NT2/D1 (cell line): Measurements from ENCODE around the gene DRGX.

ENCODE experiments used
- DNase-seq: peaks from one replicate; pipeline ENCODE4 v3.0.0-alpha.2; 2011; ENCODE audit warnings: low read depth, low spot score
- H3K27me3 ChIP-seq: 2 replicates; pipeline ENCODE4 v1.6.0; 2011; ENCODE audit warnings: mild to moderate bottlenecking; ENCODE audit not compliant: insufficient read length, insufficient read depth
- H3K36me3 ChIP-seq: 2 replicates; pipeline ENCODE4 v1.6.1; 2011; ENCODE audit warnings: mild to moderate bottlenecking, low read length, mixed read lengths; ENCODE audit not compliant: insufficient read depth, insufficient read length
- H3K4me1 ChIP-seq: 2 replicates; pipeline ENCODE4 v1.5.1; 2011; ENCODE audit not compliant: insufficient read depth, insufficient read length
- H3K4me3 ChIP-seq: 2 replicates; pipeline ENCODE4 v1.5.1; 2011; ENCODE audit warnings: low read depth; ENCODE audit not compliant: insufficient read length
- H3K9ac ChIP-seq: 2 replicates; pipeline ENCODE4 v1.6.0; 2011; ENCODE audit warnings: low read depth; ENCODE audit not compliant: insufficient read length
- H3K9me3 ChIP-seq: 2 replicates; pipeline ENCODE4 v1.5.1; 2011; ENCODE audit warnings: mild to moderate bottlenecking, low read length; ENCODE audit not compliant: insufficient read depth
- SUZ12 ChIP-seq: IDR thresholded peaks from 2 replicates; pipeline ENCODE4 v1.6.1; 2011; ENCODE audit not compliant: insufficient read length, insufficient read depth; ENCODE audit errors: extremely low read depth
- YY1 ChIP-seq: IDR thresholded peaks from 2 replicates; pipeline ENCODE4 v1.6.1; 2011; ENCODE audit not compliant: insufficient read length, insufficient read depth
- ZNF274 ChIP-seq: IDR thresholded peaks from 2 replicates; pipeline ENCODE4 v1.6.1; 2011; ENCODE audit warnings: mild to moderate bottlenecking, low read depth, low read length

DRGX gene

GRCh38 chr10:49429458-49429857 lies 33.6 kb upstream of the DRGX start:
- DNase-seq: no peak
- no peak for TF ChIP-seq YY1
- no peak for TF ChIP-seq SUZ12
- no peak for TF ChIP-seq ZNF274
- no peaks in the 10 kb centered on the region for H3K36me3 ChIP-seq
- H3K9me3 ChIP-seq: peaks cover 16% of the 10 kb centered on the region; the same call in 1 of the 2 replicates
- no peaks in the 10 kb centered on the region for H3K4me1 ChIP-seq
- H3K9ac ChIP-seq: no peak overlapping the region
- no peak overlapping the region for H3K4me3 ChIP-seq
- H3K27me3 ChIP-seq: no peaks in the 10 kb centered on the region

DNA sequence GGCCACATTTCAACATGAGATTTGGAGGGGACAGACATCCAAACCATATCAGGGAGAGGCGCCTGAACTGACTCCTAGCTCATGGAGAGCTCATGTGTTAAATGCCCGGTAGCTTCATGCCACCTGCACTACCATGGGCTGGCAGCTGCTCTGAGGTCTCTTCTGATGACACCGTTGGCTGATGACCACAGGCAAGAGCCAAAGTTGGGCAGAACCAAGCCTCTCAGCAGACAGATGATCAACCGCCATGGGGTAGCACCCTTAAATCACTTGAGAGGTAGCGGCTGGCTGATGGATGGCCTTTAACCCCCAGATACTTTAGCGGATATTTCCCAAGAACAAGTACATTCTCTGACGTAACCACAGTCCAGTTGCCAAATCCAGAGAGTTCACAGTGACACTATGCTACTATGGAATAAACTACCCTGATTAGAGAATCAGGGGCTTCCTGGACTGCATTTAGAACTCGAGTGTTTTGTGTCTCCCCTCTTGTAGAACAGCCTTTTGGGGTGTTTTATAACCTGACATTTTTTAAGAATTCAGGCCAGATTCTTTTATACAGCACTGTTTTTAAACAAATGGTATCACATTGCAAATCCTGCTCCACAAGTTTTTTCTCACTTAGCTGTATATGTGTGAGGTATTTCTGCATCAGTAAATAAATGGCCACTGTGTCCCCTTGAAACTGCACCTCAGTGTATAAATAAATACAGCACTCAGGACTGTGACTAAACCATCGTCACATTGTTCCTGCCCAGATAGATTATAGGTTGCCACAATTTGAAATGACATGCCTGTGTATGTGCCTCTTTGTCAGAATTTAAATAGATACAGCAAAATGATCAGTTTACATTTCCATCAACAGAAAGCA lies 30.8 kb upstream of the DRGX start:
- Histone ChIP-seq H3K27me3 (no peaks in the 10 kb centered on the region), H3K4me3 (no peak overlapping the region), H3K9ac (no peak overlapping the region), H3K9me3 (peaks cover 16% of the 10 kb centered on the region; the same call in 1 of the 2 replicates), H3K36me3 (no peaks in the 10 kb centered on the region), H3K4me1 (no peaks in the 10 kb centered on the region)
- DNase-seq: no peak
- no peak for TF ChIP-seq SUZ12
- no peak for TF ChIP-seq YY1
- TF ChIP-seq ZNF274: no peak

DNA sequence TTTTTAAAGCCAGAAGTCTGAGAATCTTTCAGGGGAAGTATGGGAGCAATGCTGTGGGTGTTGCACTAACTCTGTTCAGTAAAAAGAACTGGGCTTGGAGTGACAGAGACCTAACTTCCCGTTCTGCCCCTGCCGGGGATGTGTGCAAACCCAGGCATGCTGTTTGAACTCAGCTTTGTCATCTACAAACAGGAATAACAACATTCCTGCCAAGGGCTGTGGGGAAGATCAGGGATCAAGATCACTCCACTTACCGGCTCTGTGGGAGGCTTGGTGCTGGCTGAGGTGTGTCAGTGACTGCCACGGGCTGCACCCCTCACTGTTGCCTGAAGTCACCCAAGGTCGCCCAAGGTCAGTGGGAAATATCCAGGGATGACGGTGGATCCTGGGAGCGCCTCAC lies 23.1 kb upstream of the DRGX start:
- Histone ChIP-seq H3K9me3 (no peaks in the 10 kb centered on the region), H3K27me3 (no peaks in the 10 kb centered on the region), H3K4me1 (no peaks in the 10 kb centered on the region), H3K4me3 (no peak overlapping the region), H3K36me3 (no peaks in the 10 kb centered on the region), H3K9ac (no peak overlapping the region)
- no peak for DNase-seq
- no peak for TF ChIP-seq ZNF274
- TF ChIP-seq SUZ12: no peak
- TF ChIP-seq YY1: no peak

GRCh38 chr10:49418328-49418727 lies 22.4 kb upstream of the DRGX start:
- Histone ChIP-seq H3K4me1 (no peaks in the 10 kb centered on the region), H3K27me3 (no peaks in the 10 kb centered on the region), H3K4me3 (no peak overlapping the region), H3K9me3 (no peaks in the 10 kb centered on the region), H3K9ac (no peak overlapping the region), H3K36me3 (no peaks in the 10 kb centered on the region)
- no peak for DNase-seq
- TF ChIP-seq SUZ12: no peak
- no peak for TF ChIP-seq ZNF274
- TF ChIP-seq YY1: no peak

GRCh38 chr10:49418053-49418326 lies 22.1 kb upstream of the DRGX start:
- Histone ChIP-seq H3K36me3 (no peaks in the 10 kb centered on the region), H3K9ac (no peak overlapping the region), H3K4me1 (no peaks in the 10 kb centered on the region), H3K9me3 (no peaks in the 10 kb centered on the region), H3K4me3 (no peak overlapping the region), H3K27me3 (no peaks in the 10 kb centered on the region)
- DNase-seq: no peak
- TF ChIP-seq ZNF274: no peak
- no peak for TF ChIP-seq SUZ12
- TF ChIP-seq YY1: no peak

GRCh38 chr10:49417311-49418052 lies 21.6 kb upstream of the DRGX start:
- H3K9ac ChIP-seq: no peak overlapping the region
- H3K36me3 ChIP-seq: no peaks in the 10 kb centered on the region
- H3K4me1 ChIP-seq: no peaks in the 10 kb centered on the region
- TF ChIP-seq SUZ12 (no peak), ZNF274 (no peak), YY1 (no peak)
- H3K27me3 ChIP-seq: no peaks in the 10 kb centered on the region
- no peak overlapping the region for H3K4me3 ChIP-seq
- no peaks in the 10 kb centered on the region for H3K9me3 ChIP-seq
- no peak for DNase-seq

- TF ChIP-seq SUZ12 (no peak), YY1 (no peak), ZNF274 (no peak)
- H3K9me3 ChIP-seq: no peaks in the 10 kb centered on the region
- H3K9ac ChIP-seq: no peak overlapping the region
- no peaks in the 10 kb centered on the region for H3K4me1 ChIP-seq
- no peaks in the 10 kb centered on the region for H3K27me3 ChIP-seq
- no peaks in the 10 kb centered on the region for H3K36me3 ChIP-seq
- no peak overlapping the region for H3K4me3 ChIP-seq
- no peak for DNase-seq
Observed at GRCh38 chr10:49415846-49416245, 20.0 kb upstream of the DRGX start.

DNA sequence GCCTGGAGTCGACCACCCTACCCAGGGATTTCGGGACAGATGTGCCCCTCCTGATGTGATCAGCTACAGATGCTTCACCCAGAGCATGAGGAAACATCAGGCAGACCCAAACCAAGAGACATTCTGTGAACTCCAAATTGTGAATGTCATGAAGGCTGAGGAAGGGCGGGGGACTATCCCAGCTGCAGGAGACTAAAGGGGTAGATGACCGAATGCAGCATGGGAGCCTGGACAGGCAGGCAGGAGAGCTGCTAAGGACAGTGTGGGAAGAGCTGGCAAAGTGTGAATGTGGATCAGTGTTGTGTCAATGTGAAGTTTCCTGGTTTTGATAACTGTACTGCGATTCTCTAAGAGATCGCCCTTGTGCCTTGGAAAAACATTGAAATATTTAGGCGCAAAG lies 19.2 kb upstream of the DRGX start:
- Histone ChIP-seq H3K9me3 (no peaks in the 10 kb centered on the region), H3K36me3 (no peaks in the 10 kb centered on the region), H3K4me3 (no peak overlapping the region), H3K9ac (no peak overlapping the region), H3K4me1 (no peaks in the 10 kb centered on the region), H3K27me3 (no peaks in the 10 kb centered on the region)
- no peak for DNase-seq
- no peak for TF ChIP-seq ZNF274
- no peak for TF ChIP-seq YY1
- no peak for TF ChIP-seq SUZ12
